HCT116 (cell line): ENCODE measurements around the gene PLBD2. TPM values are rescaled to one million over a fixed set of nuclear protein-coding genes. Genes with fewer than 3 reads are reported as not detected.

Source experiments
- ATAC-seq: fragments of 200-7000 bp; cut with Tn5 transposase; 2 replicates; pipeline ENCODE4 v1.9.1; 2020; ENCODE audit warnings: mild to moderate bottlenecking, moderate library complexity
- BruUV-seq: library from RNA; stranded (reverse); fragments of 400-500 nt; replicated peaks from 2 replicates; lab custom pipeline; 2021; lab: Mats Ljungman, UMichigan
- CTCF ChIA-PET: fragments of 300-600 bp; sonication (Branson Sonifier 250); formaldehyde crosslinking; loops from one replicate; lab custom pipeline; 2021; ENCODE audit warnings: antibody characterized with exemption; lab: Charles Lee
- POLR2A ChIA-PET: fragments of 300-600, 350-600 bp; sonication (Branson Sonifier 250); formaldehyde crosslinking; loops from one replicate; lab custom pipeline; 2021; ENCODE audit warnings: antibody characterized with exemption; lab: Charles Lee
- RAD21 ChIA-PET, 2 experiments: fragments of 300-600 bp; sonication (Branson Sonifier 250); formaldehyde crosslinking; loops; one replicate each; lab custom pipeline; 2023; ENCODE audit warnings: low total read pairs in 2 of 2; ENCODE audit not compliant: uncharacterized antibody in 2 of 2, unreplicated experiment in 2 of 2, low non-redundant PET in 1 of 2; lab: Charles Lee
- DNase-seq: peaks from one replicate; pipeline ENCODE4 v3.0.0-alpha.2; 2010; ENCODE audit warnings: low read depth, low spot score
- H2AFZ ChIP-seq: fragments of 200-600 bp; shearing (Covaris generic), sonication (generic); 2 replicates; pipeline ENCODE4 v1.6.1; 2017; ENCODE audit warnings: low read depth, mixed run types, mixed read lengths, antibody characterized with exemption, low read length; ENCODE audit not compliant: poor library complexity, severe bottlenecking
- H3K27ac ChIP-seq: 2 replicates; pipeline ENCODE4 v1.5.1; 2012; ENCODE audit warnings: low read depth, low read length
- H3K27me3 ChIP-seq: fragments of 200-600 bp; sonication (generic); 2 replicates; pipeline ENCODE4 v1.6.1; 2016; ENCODE audit warnings: mixed run types, low read length, mixed read lengths; ENCODE audit not compliant: insufficient read depth
- H3K36me3 ChIP-seq, 2 experiments: fragments of 200-500 bp in 1 of 2; fragments of 200-600 bp in 1 of 2; sonication (Bioruptor generic) in 1 of 2; sonication (generic) in 1 of 2; 2 replicates each; pipeline versions ENCODE4 v1.5.1 to v1.6.1; 2014 to 2016; ENCODE audit warnings: low read length in 2 of 2, inconsistent platforms in 1 of 2, mixed read lengths in 1 of 2, mixed run types in 1 of 2; ENCODE audit not compliant: insufficient read depth in 2 of 2, control insufficient read depth in 1 of 2
- H3K4me1 ChIP-seq, 2 experiments: fragments of 200-600 bp in 1 of 2; sonication (generic) in 1 of 2; 2 replicates each; pipeline versions ENCODE4 v1.5.1 to v1.6.1; 2012 to 2017; ENCODE audit warnings: low read length in 2 of 2, inconsistent platforms in 1 of 2, mild to moderate bottlenecking in 1 of 2, mixed read lengths in 1 of 2, mixed run types in 1 of 2, moderate library complexity in 1 of 2; ENCODE audit not compliant: insufficient read depth in 2 of 2, control insufficient read depth in 1 of 2
- H3K4me2 ChIP-seq: fragments of 200-600 bp; sonication (generic); 2 replicates; pipeline ENCODE4 v1.6.1; 2017; ENCODE audit warnings: mixed run types, low read length, mixed read lengths
- H3K4me3 ChIP-seq, 2 experiments: fragments of 200-600 bp in 1 of 2; sonication (generic) in 1 of 2; replicated peaks in 1 of 2; 2 replicates each; pipeline ENCODE4 v1.5.1; 2011 to 2016; ENCODE audit warnings: low read length in 2 of 2, control low read depth in 1 of 2, low read depth in 1 of 2, mild to moderate bottlenecking in 1 of 2, mixed read lengths in 1 of 2, mixed run types in 1 of 2
- H3K79me2 ChIP-seq: fragments of 200-600 bp; sonication (generic); 2 replicates; pipeline ENCODE4 v1.6.1; 2017; ENCODE audit warnings: mild to moderate bottlenecking, mixed run types, low read length, moderate library complexity, mixed read lengths; ENCODE audit not compliant: insufficient read depth
- H3K9ac ChIP-seq: fragments of 200-600 bp; sonication (generic); 2 replicates; pipeline ENCODE4 v1.6.1; 2016; ENCODE audit warnings: low read length, mixed read lengths
- H3K9me2 ChIP-seq: fragments of 200-600 bp; sonication (generic), shearing (Covaris generic); 2 replicates; pipeline ENCODE4 v1.6.1; 2017; ENCODE audit warnings: mixed run types, mild to moderate bottlenecking, moderate library complexity; ENCODE audit not compliant: insufficient read depth
- H3K9me3 ChIP-seq, 2 experiments: fragments of 200-500 bp in 1 of 2; fragments of 200-600 bp in 1 of 2; sonication (Bioruptor generic) in 1 of 2; sonication (generic) in 1 of 2; 2 replicates each; pipeline ENCODE4 v1.6.1; 2014 to 2017; ENCODE audit warnings: low read length in 2 of 2, mixed read lengths in 2 of 2, inconsistent platforms in 1 of 2, low read depth in 1 of 2, mild to moderate bottlenecking in 1 of 2, mixed run types in 1 of 2, moderate library complexity in 1 of 2; ENCODE audit not compliant: control insufficient read depth in 1 of 2, insufficient read depth in 1 of 2
- H4K20me1 ChIP-seq: fragments of 200-600 bp; sonication (generic), shearing (Covaris generic); 2 replicates; pipeline ENCODE4 v1.6.1; 2017; ENCODE audit warnings: mixed run types, mild to moderate bottlenecking, moderate library complexity; ENCODE audit not compliant: insufficient read depth
- CBX3 ChIP-seq: IDR thresholded peaks from 2 replicates; pipeline ENCODE4 v1.6.1; 2012; ENCODE audit warnings: low read depth
- EGR1 ChIP-seq: IDR thresholded peaks from 2 replicates; pipeline ENCODE4 v1.6.1; 2012; ENCODE audit warnings: low read depth
- EZH2 ChIP-seq: fragments of 200-600 bp; sonication (generic); IDR thresholded peaks from 2 replicates; pipeline ENCODE4 v1.6.1; 2017; ENCODE audit warnings: antibody characterized with exemption, mixed run types
- EZH2phosphoT487 ChIP-seq: fragments of 200-600 bp; IDR thresholded peaks from 2 replicates; pipeline ENCODE4 v1.6.1; 2018; ENCODE audit warnings: antibody characterized with exemption, borderline replicate concordance
- MAX ChIP-seq: IDR thresholded peaks from 2 replicates; pipeline ENCODE4 v1.6.1; 2012
- POLR2A ChIP-seq: IDR thresholded peaks from 2 replicates; pipeline ENCODE4 v1.7.0; 2011; ENCODE audit warnings: borderline replicate concordance; ENCODE audit not compliant: insufficient read depth, insufficient read length; ENCODE audit errors: extremely low read depth
- SIN3A ChIP-seq: IDR thresholded peaks from 2 replicates; pipeline ENCODE4 v1.6.1; 2012; ENCODE audit warnings: low read depth
- ZNF274 ChIP-seq: fragments of 200-500 bp; sonication (Bioruptor generic); IDR thresholded peaks from 2 replicates; pipeline ENCODE4 v1.6.1; 2014; ENCODE audit warnings: mild to moderate bottlenecking, low read depth, low read length, inconsistent platforms
- intact Hi-C: fragments of 100-400 bp; cut with micrococcal nuclease; formaldehyde crosslinking; loops from 2 replicates; pipeline ENCODE4 v1.10.0; 2022
- total RNA-seq: library from RNA; stranded (reverse); gene quantifications from one replicate; pipeline ENCODE4 v1.2.1, GENCODE V29; 2021; ENCODE audit not compliant: unreplicated experiment

Gene PLBD2
- total RNA-seq, 1 experiment from 2014 or later: 45.0 TPM

GRCh38 chr12:113333418-113333750 is 25.0 kb upstream of the PLBD2 start:
- ChIA-PET POLR2A (interaction anchor here (2.3 kb wide), 1 partner anchor 9 kb away, joined by 8 read pairs; no protein-coding TSS in a partner anchor), CTCF (no interaction called here), RAD21 (no interaction called here)
- peaks cover 0 to 11% of the 10 kb centered on the region in 2 experiments; a peak in 2 of 4 replicates for H3K36me3 ChIP-seq
- H3K4me1 ChIP-seq: peaks cover 4 to 22% of the 10 kb centered on the region in 2 experiments; a peak in 3 of 4 replicates
- no peaks in the 10 kb centered on the region for H3K27me3 ChIP-seq
- DNase-seq (no peak), ATAC-seq (no peak)
- TF ChIP-seq POLR2A (no peak), SIN3A (no peak), ZNF274 (no peak)
- BruUV-seq: no TSS peak
- intact Hi-C loops: loop anchor here (10.0 kb wide), 1 partner anchor 139 kb away; no protein-coding TSS in a partner anchor
- no peak overlapping the region for H3K27ac ChIP-seq
- peak overlapping the region; percentile 82 for H3K9ac ChIP-seq
- peak overlapping the region; percentile 93 for H3K4me2 ChIP-seq
- no peaks in the 10 kb centered on the region for H4K20me1 ChIP-seq
- peak overlapping the region; percentile 69 to 81 for H3K4me3 ChIP-seq
- H3K9me2 ChIP-seq: no peaks in the 10 kb centered on the region
- H3K9me3 ChIP-seq: no peaks in the 10 kb centered on the region
- H2AFZ ChIP-seq: no peak overlapping the region
- H3K79me2 ChIP-seq: peaks cover 21% of the 10 kb centered on the region

- intact Hi-C loops: loop anchor here (2.0 to 10.0 kb wide), 2 partner anchors 25 to 139 kb away; partner anchors contain the start of gene PLBD2
- H3K4me3 ChIP-seq: peak overlapping the region; percentile 69 to 81
- H3K36me3 ChIP-seq: peaks cover 0 to 11% of the 10 kb centered on the region in 2 experiments; a peak in 2 of 4 replicates
- RAD21 ChIA-PET: interaction anchor here in 1 of 2 experiments (1.0 to 1.2 kb wide), 2 partner anchors 88 to 91 kb away, joined by 5 to 7 read pairs; partner anchors contain the start of gene SDSL
- peaks cover 4 to 22% of the 10 kb centered on the region in 2 experiments; a peak in 3 of 4 replicates for H3K4me1 ChIP-seq
- CTCF ChIA-PET: no interaction called here
- DNase-seq (no peak), ATAC-seq (peak; percentile 37)
- H3K27ac ChIP-seq: peak overlapping the region; percentile 65
- H3K79me2 ChIP-seq: peaks cover 21% of the 10 kb centered on the region
- POLR2A ChIA-PET: interaction anchor here (1.0 to 2.3 kb wide), 6 partner anchors 9 to 102 kb away, joined by 3 to 8 read pairs (median 4); no protein-coding TSS in a partner anchor
- BruUV-seq: TSS peak; percentile 63
- no peak overlapping the region for H2AFZ ChIP-seq
- no peaks in the 10 kb centered on the region for H3K9me2 ChIP-seq
- no peaks in the 10 kb centered on the region for H3K27me3 ChIP-seq
- H3K4me2 ChIP-seq: peak overlapping the region; percentile 93
- peak overlapping the region; percentile 82 for H3K9ac ChIP-seq
- no peaks in the 10 kb centered on the region for H3K9me3 ChIP-seq
- H4K20me1 ChIP-seq: no peaks in the 10 kb centered on the region
- TF ChIP-seq EZH2 (no peak), EGR1 (no peak), CBX3 (no peak), MAX (no peak), ZNF274 (no peak), EZH2phosphoT487 (no peak)
- TF ChIP-seq, all 23 proteins: peak for 0
These were observed 24.3 kb upstream of the PLBD2 start for GRCh38 chr12:113333877-113334785.
